IMR-90 (cell line): ENCODE measurements around the gene TSSC4. TPM values are rescaled to one million over a fixed set of nuclear protein-coding genes. Genes with fewer than 3 reads are reported as not detected.

Source experiments
- ATAC-seq: fragments of 200-7000 bp; cut with Tn5 transposase; 2 replicates; pipeline ENCODE4 v1.9.1; 2020; ENCODE audit warnings: low read depth, mild to moderate bottlenecking, moderate library complexity
- BruUV-seq: library from RNA; stranded (reverse); fragments of 400-500 nt; replicated peaks from 2 replicates; lab custom pipeline; 2021; lab: Mats Ljungman, UMichigan
- CTCF ChIA-PET: fragments of 300-600 bp; formaldehyde crosslinking; extraction: SDS; loops from one replicate; lab custom pipeline; 2021; ENCODE audit warnings: antibody characterized with exemption; lab: Yijun Ruan, JAX
- POLR2A ChIA-PET: fragments of 300-600 bp; sonication (Branson Sonifier 250); formaldehyde crosslinking; loops from one replicate; lab custom pipeline; 2022; ENCODE audit warnings: antibody characterized with exemption; ENCODE audit not compliant: unreplicated experiment; lab: Charles Lee
- DNase-seq: peaks from one replicate; pipeline ENCODE4 v3.0.0; 2013
- H2AFZ ChIP-seq: replicated peaks from 2 replicates; pipeline ENCODE3; 2013; ENCODE audit warnings: low read length, mild to moderate bottlenecking; ENCODE audit not compliant: poor library complexity
- H2AK5ac ChIP-seq: 2 replicates; pipeline ENCODE4 v1.6.1; 2013; ENCODE audit warnings: low read depth, low read length, inconsistent platforms
- H2AK9ac ChIP-seq: replicated peaks from 2 replicates; pipeline ENCODE3; 2013; ENCODE audit warnings: mild to moderate bottlenecking, low read depth, low read length, moderate library complexity; ENCODE audit not compliant: poor library complexity
- H2BK120ac ChIP-seq: 2 replicates; pipeline ENCODE4 v1.6.1; 2013; ENCODE audit warnings: low read depth, low read length, inconsistent platforms
- H2BK15ac ChIP-seq: 3 replicates; pipeline ENCODE4 v1.6.1; 2013; ENCODE audit warnings: low read depth, low read length, inconsistent platforms
- H2BK20ac ChIP-seq: 2 replicates; pipeline ENCODE4 v1.6.1; 2013; ENCODE audit warnings: low read depth, mild to moderate bottlenecking, inconsistent platforms, low read length, moderate library complexity
- H2BK5ac ChIP-seq: 2 replicates; pipeline ENCODE4 v1.6.1; 2013; ENCODE audit warnings: mild to moderate bottlenecking, low read depth, low read length, inconsistent platforms; ENCODE audit not compliant: poor library complexity, severe bottlenecking
- H3K14ac ChIP-seq: replicated peaks from 2 replicates; pipeline ENCODE4 v1.6.1; 2013; ENCODE audit warnings: low read depth, low read length, inconsistent platforms
- H3K18ac ChIP-seq: 2 replicates; pipeline ENCODE4 v1.6.1; 2013; ENCODE audit warnings: low read depth, low read length, control low read depth
- H3K23ac ChIP-seq: 2 replicates; pipeline ENCODE4 v1.6.1; 2013; ENCODE audit warnings: low read depth, low read length, inconsistent platforms
- H3K27ac ChIP-seq: 2 replicates; pipeline ENCODE4 v1.5.1; 2013; ENCODE audit warnings: mild to moderate bottlenecking, control low read depth, low read length; ENCODE audit not compliant: insufficient read depth
- H3K27me3 ChIP-seq: 2 replicates; pipeline ENCODE4 v1.6.1; 2013; ENCODE audit warnings: low read length; ENCODE audit not compliant: control insufficient read depth, insufficient read depth
- H3K36me3 ChIP-seq: 2 replicates; pipeline ENCODE4 v1.6.1; 2013; ENCODE audit warnings: low read length, mixed read lengths; ENCODE audit not compliant: control insufficient read depth, insufficient read depth
- H3K4ac ChIP-seq: 2 replicates; pipeline ENCODE4 v1.6.1; 2013; ENCODE audit warnings: low read depth, low read length, inconsistent platforms
- H3K4me1 ChIP-seq: 2 replicates; pipeline ENCODE4 v1.6.1; 2013; ENCODE audit warnings: low read length, mixed read lengths; ENCODE audit not compliant: control insufficient read depth, insufficient read depth
- H3K4me2 ChIP-seq: 2 replicates; pipeline ENCODE4 v1.6.1; 2013; ENCODE audit warnings: low read depth, mild to moderate bottlenecking, control low read depth, low read length, moderate library complexity
- H3K4me3 ChIP-seq: 2 replicates; pipeline ENCODE4 v1.5.1; 2013; ENCODE audit warnings: low read depth, mild to moderate bottlenecking, control low read depth, low read length, moderate library complexity; ENCODE audit not compliant: insufficient read depth
- H3K56ac ChIP-seq: 2 replicates; pipeline ENCODE4 v1.6.1; 2013; ENCODE audit warnings: low read length, inconsistent platforms; ENCODE audit not compliant: insufficient read depth; ENCODE audit errors: extremely low read depth
- H3K79me1 ChIP-seq, 2 experiments: 2 replicates each; pipeline ENCODE4 v1.6.1; 2013; ENCODE audit warnings: low read length in 2 of 2, inconsistent platforms in 1 of 2, low read depth in 1 of 2
- H3K9ac ChIP-seq: 2 replicates; pipeline ENCODE4 v1.6.1; 2013; ENCODE audit warnings: low read depth, low read length, control low read depth
- H3K9me1 ChIP-seq: 2 replicates; pipeline ENCODE4 v1.6.1; 2013; ENCODE audit warnings: low read length, inconsistent platforms; ENCODE audit not compliant: insufficient read depth
- H3K9me3 ChIP-seq: 2 replicates; pipeline ENCODE4 v1.6.1; 2013; ENCODE audit warnings: low read length; ENCODE audit not compliant: control insufficient read depth, insufficient read depth
- H4K20me1 ChIP-seq: 2 replicates; pipeline ENCODE4 v1.6.1; 2013; ENCODE audit warnings: low read length, inconsistent platforms; ENCODE audit not compliant: insufficient read depth
- H4K5ac ChIP-seq: 2 replicates; pipeline ENCODE4 v1.6.1; 2013; ENCODE audit warnings: mild to moderate bottlenecking, low read depth, low read length, control low read depth
- H4K8ac ChIP-seq, 2 experiments: 2 replicates each; pipeline ENCODE4 v1.6.1; 2013; ENCODE audit warnings: low read depth in 2 of 2, low read length in 2 of 2, control low read depth in 1 of 2, inconsistent platforms in 1 of 2
- H4K91ac ChIP-seq: 2 replicates; pipeline ENCODE4 v1.6.1; 2013; ENCODE audit warnings: low read depth, low read length, inconsistent platforms; ENCODE audit not compliant: insufficient read depth
- NFE2L2 ChIP-seq: fragments of 150-350 bp; IDR thresholded peaks from 2 replicates; pipeline ENCODE4 v1.6.1; 2016; ENCODE audit warnings: low read depth, mild to moderate bottlenecking, low read length
- RCOR1 ChIP-seq: IDR thresholded peaks from 2 replicates; pipeline ENCODE4 v1.6.1; 2012; ENCODE audit warnings: mild to moderate bottlenecking, low read length, improper control_type of control experiment; ENCODE audit not compliant: insufficient replicate concordance
- WGBS, 2 experiments: methylation state at CpG; one replicate each; pipeline versions ENCODE4 v1.1.5 to v1.1.7; 2013; ENCODE audit warnings: missing lambda C conversion rate in 2 of 2; ENCODE audit not compliant: insufficient read length in 1 of 2; ENCODE audit errors: extremely low coverage in 2 of 2; 5-methylcytosine and 5-hydroxymethylcytosine counted together
- dilution Hi-C: fragments of 300-500 bp; cut with HindIII; formaldehyde crosslinking; loops from one replicate; pipeline ENCODE4 v1.14.3; 2018; ENCODE audit warnings: low sequenced_read_pairs; ENCODE audit not compliant: unreplicated experiment
- in situ Hi-C: fragments of 300-500 bp; cut with MboI; formaldehyde crosslinking; loops from 3 replicates; pipeline ENCODE4 v1.14.3; 2019; ENCODE audit warnings: low sequenced_read_pairs, inconsistent platforms, mixed read lengths
- intact Hi-C: fragments of 100-400 bp; cut with micrococcal nuclease; formaldehyde crosslinking; loops from 2 replicates; pipeline ENCODE4 v1.10.0; 2022
- polyA plus RNA-seq, 3 experiments: library from polyadenylated mRNA; depleted of rRNA; stranded (reverse); fragments of >200 nt; gene quantifications; 2 replicates each; pipeline ENCODE4 v1.2.3, GENCODE V29; 2012; ENCODE audit warnings: low replicate concordance in 1 of 3
- total RNA-seq: library from RNA; depleted of rRNA; stranded (reverse); fragments of >200 nt; gene quantifications from 2 replicates; pipeline ENCODE4 v1.2.3, GENCODE V29; 2012

Gene TSSC4
- total and polyA plus RNA-seq, 2 of the 4 experiments (the other 2 are of a cell fraction) = 34.9 to 40.0 TPM

DNA sequence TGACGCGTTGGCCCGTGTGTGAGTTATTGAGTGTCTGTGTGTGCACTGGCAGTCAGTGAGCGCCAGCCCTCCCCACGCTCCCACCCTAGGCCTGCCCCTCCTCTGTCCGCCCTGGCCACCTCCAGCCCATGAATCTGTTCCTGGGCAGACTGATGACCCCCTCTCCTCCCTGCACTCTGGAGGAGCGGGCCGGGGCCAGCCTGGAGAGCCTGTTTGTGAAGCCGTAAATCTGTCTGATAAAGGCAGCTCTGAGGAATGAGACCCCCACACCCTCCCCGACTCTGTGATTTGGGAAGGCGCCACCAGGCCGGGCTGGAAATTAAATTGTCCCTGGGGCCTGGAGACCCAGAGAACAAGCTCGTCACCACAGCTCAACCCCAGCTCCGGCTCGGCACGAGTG, 8.6 kb downstream of the TSSC4 start:
- H3K18ac ChIP-seq = no peak overlapping the region
- H3K56ac ChIP-seq = no peak overlapping the region
- H2BK120ac ChIP-seq = no peak overlapping the region
- no peaks in the 10 kb centered on the region for H3K79me1 ChIP-seq
- dilution Hi-C loops (no loop called here), intact Hi-C loops (no loop called here), in situ Hi-C loops (no loop called here)
- no peak overlapping the region for H3K23ac ChIP-seq
- H3K4me3 ChIP-seq = no peak overlapping the region
- H2BK20ac ChIP-seq = no peak overlapping the region
- H3K27ac ChIP-seq = no peak overlapping the region
- H4K5ac ChIP-seq = no peak overlapping the region
- no peak overlapping the region for H3K9ac ChIP-seq
- no peak overlapping the region for H4K91ac ChIP-seq
- DNase-seq (no peak), ATAC-seq (no peak)
- no peaks in the 10 kb centered on the region for H3K4me1 ChIP-seq
- H2BK15ac ChIP-seq = no peak overlapping the region
- 53% methylated on average over 7 of the region's 16 CpGs; no CpG with 5 or more reads in 1 of the 2 experiments for whole genome bisulfite sequencing, 2 experiments
- no peak overlapping the region for H3K4ac ChIP-seq
- TF ChIP-seq NFE2L2 (no peak), RCOR1 (no peak)
- H3K36me3 ChIP-seq = no peaks in the 10 kb centered on the region
- ChIA-PET CTCF (interaction anchor here (0.7 to 1.0 kb wide), 2 partner anchors 10 to 652 kb away, joined by 3 to 4 read pairs; no protein-coding TSS in a partner anchor), POLR2A (no interaction called here)
- H3K9me3 ChIP-seq = no peaks in the 10 kb centered on the region
- H2BK5ac ChIP-seq = no peak overlapping the region
- no peak overlapping the region for H2AFZ ChIP-seq
- H3K9me1 ChIP-seq = no peaks in the 10 kb centered on the region
- H4K20me1 ChIP-seq = no peaks in the 10 kb centered on the region
- no TSS peak for BruUV-seq
- no peak overlapping the region for H3K14ac ChIP-seq
- peaks cover 21% of the 10 kb centered on the region for H3K27me3 ChIP-seq
- H2AK5ac ChIP-seq = no peak overlapping the region
- no peak overlapping the region for H3K4me2 ChIP-seq
- no peak overlapping the region for H4K8ac ChIP-seq
- H2AK9ac ChIP-seq = no peak overlapping the region
